Neural cell (in vitro differentiated cells): ENCODE measurements around the gene DEFB110. TPM values are rescaled to one million over a fixed set of nuclear protein-coding genes. Genes with fewer than 3 reads are reported as not detected.

Experiments used
- H2AFZ ChIP-seq: fragments of 200-600, 300-800 bp; sonication (generic), shearing (Covaris generic); 2 replicates; pipeline ENCODE4 v1.6.0; 2014; ENCODE audit warnings: low read depth, mild to moderate bottlenecking, antibody characterized with exemption, low read length, moderate library complexity
- H3F3A ChIP-seq: fragments of 200-600 bp; shearing (Covaris generic); 2 replicates; pipeline ENCODE4 v1.6.1; 2016; ENCODE audit warnings: mild to moderate bottlenecking, moderate library complexity, mixed read lengths, antibody characterized with exemption, low read length; ENCODE audit not compliant: insufficient read depth, poor library complexity, severe bottlenecking
- H3K27ac ChIP-seq: fragments of 200-600, 300-800 bp; sonication (generic), shearing (Covaris generic); 2 replicates; pipeline ENCODE4 v1.5.1; 2014; ENCODE audit warnings: mild to moderate bottlenecking, low read length, moderate library complexity
- H3K27me3 ChIP-seq: fragments of 300-800, 200-600 bp; sonication (generic), shearing (Covaris generic); 2 replicates; pipeline ENCODE4 v1.6.0; 2014; ENCODE audit warnings: mild to moderate bottlenecking, low read depth, low read length, moderate library complexity; ENCODE audit not compliant: insufficient read depth
- H3K36me3 ChIP-seq: fragments of 300-800, 200-600 bp; sonication (generic), shearing (Covaris generic); 2 replicates; pipeline ENCODE4 v1.5.1; 2014; ENCODE audit warnings: mild to moderate bottlenecking, antibody characterized with exemption, low read length, moderate library complexity; ENCODE audit not compliant: insufficient read depth
- H3K4me2 ChIP-seq: fragments of 300-800, 200-600 bp; sonication (generic), shearing (Covaris generic); 2 replicates; pipeline ENCODE4 v1.6.0; 2014; ENCODE audit warnings: mild to moderate bottlenecking, low read length
- H3K4me3 ChIP-seq: fragments of 300-800, 200-600 bp; sonication (generic), shearing (Covaris generic); 2 replicates; pipeline ENCODE4 v1.5.1; 2014; ENCODE audit warnings: mild to moderate bottlenecking, low read length, moderate library complexity
- H3K79me2 ChIP-seq: fragments of 200-600 bp; shearing (Covaris generic); replicated peaks from 2 replicates; pipeline ENCODE4 v1.6.0; 2014; ENCODE audit warnings: mild to moderate bottlenecking, low read length, moderate library complexity; ENCODE audit not compliant: insufficient read depth
- H3K9ac ChIP-seq: fragments of 300-800, 200-600 bp; sonication (generic), shearing (Covaris generic); 2 replicates; pipeline ENCODE4 v1.6.1; 2016; ENCODE audit warnings: mild to moderate bottlenecking, low read length, mixed read lengths
- H3K9me2 ChIP-seq: fragments of 200-600 bp; shearing (Covaris generic); 2 replicates; pipeline ENCODE4 v1.6.1; 2016; ENCODE audit warnings: mild to moderate bottlenecking, low read length, mixed read lengths; ENCODE audit not compliant: insufficient read depth
- H3K9me3 ChIP-seq: fragments of 200-600, 300-800 bp; sonication (generic), shearing (Covaris generic); 2 replicates; pipeline ENCODE4 v1.6.1; 2016; ENCODE audit warnings: mild to moderate bottlenecking, mixed run types, low read length, moderate library complexity, mixed read lengths
- H4K20me1 ChIP-seq: fragments of 200-600 bp; shearing (Covaris generic); 2 replicates; pipeline ENCODE4 v1.6.1; 2016; ENCODE audit warnings: mild to moderate bottlenecking, mixed run types; ENCODE audit not compliant: insufficient read depth
- CTCF ChIP-seq: fragments of 450-650 bp; IDR thresholded peaks from 2 replicates; pipeline ENCODE4 v1.5.1; 2014; ENCODE audit warnings: antibody characterized with exemption, mild to moderate bottlenecking, moderate library complexity; ENCODE audit not compliant: poor library complexity, severe bottlenecking
- EP300 ChIP-seq: fragments of 450-650 bp; conservative IDR thresholded peaks from 2 replicates; pipeline ENCODE4 v1.6.1; 2014; ENCODE audit warnings: antibody characterized with exemption, mild to moderate bottlenecking, moderate library complexity; ENCODE audit not compliant: poor library complexity, severe bottlenecking
- EZH2 ChIP-seq: fragments of 200-600, 300-800 bp; shearing (Covaris generic), sonication (generic); IDR thresholded peaks from 2 replicates; pipeline ENCODE4 v1.6.1; 2014; ENCODE audit warnings: antibody characterized with exemption, low read length, borderline replicate concordance, mild to moderate bottlenecking; ENCODE audit not compliant: insufficient read depth, poor library complexity, severe bottlenecking
- MXI1 ChIP-seq: fragments of 450-650 bp; conservative IDR thresholded peaks from 2 replicates; pipeline ENCODE4 v1.6.1; 2014; ENCODE audit warnings: antibody characterized with exemption, mild to moderate bottlenecking; ENCODE audit not compliant: poor library complexity, severe bottlenecking
- POLR2AphosphoS5 ChIP-seq: IDR thresholded peaks from 2 replicates; pipeline ENCODE4 v1.6.1; 2012
- RAD21 ChIP-seq: fragments of 450-650 bp; conservative IDR thresholded peaks from 2 replicates; pipeline ENCODE4 v1.6.1; 2014; ENCODE audit warnings: antibody characterized with exemption, mild to moderate bottlenecking, moderate library complexity
- REST ChIP-seq: IDR thresholded peaks from 2 replicates; pipeline ENCODE4 v1.6.1; 2012; ENCODE audit warnings: borderline replicate concordance
- SMC3 ChIP-seq: fragments of 450-650 bp; conservative IDR thresholded peaks from 2 replicates; pipeline ENCODE4 v1.6.1; 2014; ENCODE audit warnings: antibody characterized with exemption, mild to moderate bottlenecking, moderate library complexity; ENCODE audit not compliant: poor library complexity
- TAF1 ChIP-seq: IDR thresholded peaks from 2 replicates; pipeline ENCODE4 v1.6.1; 2012; ENCODE audit warnings: low read depth
- polyA plus RNA-seq: library from polyadenylated mRNA; depleted of rRNA; stranded (reverse); fragments of >200 nt; gene quantifications from 2 replicates; pipeline ENCODE4 v1.2.3, GENCODE V29; 2014

The DEFB110 gene
- polyA plus RNA-seq, 1 donor from 2014 or later, result not detected

GRCh38 chr6:49982046-49982445, 39.7 kb downstream of the DEFB110 start:
- Histone ChIP-seq H3K79me2 (no peaks in the 10 kb centered on the region), H4K20me1 (no peaks in the 10 kb centered on the region), H3F3A (no peaks in the 10 kb centered on the region), H3K27ac (no peak overlapping the region), H3K27me3 (no peaks in the 10 kb centered on the region), H3K9me2 (no peaks in the 10 kb centered on the region), H3K9me3 (no peaks in the 10 kb centered on the region), H2AFZ (no peak overlapping the region), H3K4me3 (no peak overlapping the region), H3K9ac (no peak overlapping the region), H3K36me3 (no peaks in the 10 kb centered on the region), H3K4me2 (no peak overlapping the region)
- TF ChIP-seq REST (no peak), TAF1 (no peak), MXI1 (no peak), POLR2AphosphoS5 (no peak), RAD21 (no peak), EP300 (no peak), CTCF (no peak), SMC3 (no peak), EZH2 (no peak)

GRCh38 chr6:49980898-49981297, 40.9 kb downstream of the DEFB110 start:
- H3K9me2 ChIP-seq, result no peaks in the 10 kb centered on the region
- H3K27me3 ChIP-seq, result no peaks in the 10 kb centered on the region
- H3F3A ChIP-seq, result no peaks in the 10 kb centered on the region
- H2AFZ ChIP-seq, result no peak overlapping the region
- no peaks in the 10 kb centered on the region for H4K20me1 ChIP-seq
- TF ChIP-seq REST (no peak), CTCF (no peak), MXI1 (no peak), EZH2 (no peak), TAF1 (no peak)
- no peak overlapping the region for H3K27ac ChIP-seq
- H3K79me2 ChIP-seq, result no peaks in the 10 kb centered on the region
- H3K9me3 ChIP-seq, result no peaks in the 10 kb centered on the region
- no peak overlapping the region for H3K4me2 ChIP-seq
- H3K9ac ChIP-seq, result no peak overlapping the region
- no peak overlapping the region for H3K4me3 ChIP-seq
- no peaks in the 10 kb centered on the region for H3K36me3 ChIP-seq
